GM12874 (cell line): Measurements from ENCODE around the gene HRC.

ENCODE experiments used
- CTCF ChIP-seq: IDR thresholded peaks from 2 replicates; pipeline ENCODE4 v1.5.1; 2011; ENCODE audit warnings: low read depth, mild to moderate bottlenecking, control low read depth, low read length, moderate library complexity; ENCODE audit not compliant: insufficient read depth

HRC gene

GRCh38 chr19:49167857-49168409 is 12.7 kb upstream of the HRC start:
- no peak for TF ChIP-seq CTCF

GRCh38 chr19:49165865-49166301 is 10.7 kb upstream of the HRC start:
- TF ChIP-seq CTCF, result no peak

GRCh38 chr19:49165111-49165750 is 10.0 kb upstream of the HRC start:
- TF ChIP-seq CTCF, result no peak

- no peak for TF ChIP-seq CTCF
Measured at GRCh38 chr19:49161987-49162386, 6.8 kb upstream of the HRC start.

- no peak for TF ChIP-seq CTCF
Measured at GRCh38 chr19:49160450-49161189, 5.4 kb upstream of the HRC start.

GRCh38 chr19:49157445-49158224 is 2.4 kb upstream of the HRC start, which contains the start of gene TRPM4:
TRPM4 (plus strand) TSS chr19:49157792; CDS start chr19:49157867, 75 bp downstream.
- no peak for TF ChIP-seq CTCF
